ENCODE measurements around the gene PYGB. TPM values are rescaled to one million over a fixed set of nuclear protein-coding genes. Genes with fewer than 3 reads are reported as not detected.

The PYGB gene
- total and polyA plus RNA-seq, 2 donors (not counting 1 experiment from before 2014, with no cell fraction given) = 22.5 to 30.6 TPM

GRCh38 chr20:25215521-25215920 is 32.4 kb upstream of the PYGB start:
- Mint-ChIP-seq H3K4me1 (no peaks in the 10 kb centered on the region), H3K4me3 (no peak overlapping the region), H3K9me3 (ENCODE audit: insufficient read depth) (no peaks in the 10 kb centered on the region), H3K27me3 (no peaks in the 10 kb centered on the region), H3K27ac (no peak overlapping the region)
- Histone ChIP-seq H3K36me3 (replicated peaks in 1 of 2; ENCODE audit: control extremely low read depth in 1 of 2, control insufficient read depth in 1 of 2, extremely low read depth in 1 of 2, insufficient read depth in 2 of 2, low read length in 1 of 2) (peaks cover 4 to 34% of the 10 kb centered on the region in 2 experiments), H4K20me1 (ENCODE audit: control insufficient read depth, insufficient read depth, low read length, poor library complexity, severe bottlenecking) (no peaks in the 10 kb centered on the region), H3K4me1 (ENCODE audit: control insufficient read depth in 2 of 2, insufficient read depth in 2 of 2, low read length in 2 of 2) (no peaks in the 10 kb centered on the region), H3K9ac (ENCODE audit: low read length) (no peak overlapping the region), H3K4me2 (replicated peaks; ENCODE audit: low read depth, low read length, poor library complexity, severe bottlenecking) (no peak overlapping the region), H3K4me3 (ENCODE audit: control extremely low read depth in 1 of 5, extremely low read depth in 1 of 5, insufficient read depth in 1 of 5, low read depth in 2 of 5, low read length in 4 of 5) (no peak overlapping the region), H3K79me2 (ENCODE audit: control insufficient read depth, insufficient read depth, low read length) (no peaks in the 10 kb centered on the region), H3K27me3 (replicated peaks in 1 of 4; ENCODE audit: control extremely low read depth in 1 of 4, control insufficient read depth in 3 of 4, insufficient read depth in 4 of 4, low read length in 3 of 4) (no peaks in the 10 kb centered on the region), H3K27ac (ENCODE audit: low read length in 2 of 2) (no peak overlapping the region), H3K9me3 (ENCODE audit: control extremely low read depth in 1 of 3, control insufficient read depth in 2 of 3, insufficient read depth in 1 of 3, low read length in 2 of 3) (no peaks in the 10 kb centered on the region), H2AFZ (ENCODE audit: insufficient read depth, low read depth, low read length, poor library complexity, severe bottlenecking) (no peak overlapping the region)
- ChIA-PET POLR2A (no interaction called here), CTCF (no interaction called here)
- no peak for TF ChIP-seq EZH2 (IDR thresholded peaks at IDR 0.05; ENCODE audit: borderline replicate concordance, insufficient read depth, low read depth, low read length, poor library complexity, severe bottlenecking)
- TF ChIP-seq CTCF (IDR thresholded peaks at IDR 0.05) = no peak
- WGBS (ENCODE audit: insufficient coverage) = 92% methylated on average over 7 of the region's 10 CpGs
- DNase-seq = no peak
- intact Hi-C loops (cut with micrococcal nuclease) = no loop called here
- no peak for ATAC-seq (ENCODE audit: low read depth)

- no peaks in the 10 kb centered on the region for H3K4me1 Mint-ChIP-seq
- H3K27me3 Mint-ChIP-seq = no peaks in the 10 kb centered on the region
- Histone ChIP-seq H3K79me2 (ENCODE audit: control insufficient read depth, insufficient read depth, low read length) (no peaks in the 10 kb centered on the region), H3K9ac (ENCODE audit: low read length) (no peak overlapping the region), H4K20me1 (ENCODE audit: control insufficient read depth, insufficient read depth, low read length, poor library complexity, severe bottlenecking) (no peaks in the 10 kb centered on the region), H3K4me1 (ENCODE audit: control insufficient read depth in 2 of 2, insufficient read depth in 2 of 2, low read length in 2 of 2) (no peaks in the 10 kb centered on the region), H3K4me3 (ENCODE audit: control extremely low read depth in 1 of 5, extremely low read depth in 1 of 5, insufficient read depth in 1 of 5, low read depth in 2 of 5, low read length in 4 of 5) (no peak overlapping the region), H3K27ac (ENCODE audit: low read length in 2 of 2) (no peak overlapping the region), H2AFZ (ENCODE audit: insufficient read depth, low read depth, low read length, poor library complexity, severe bottlenecking) (no peak overlapping the region), H3K27me3 (replicated peaks in 1 of 4; ENCODE audit: control extremely low read depth in 1 of 4, control insufficient read depth in 3 of 4, insufficient read depth in 4 of 4, low read length in 3 of 4) (no peaks in the 10 kb centered on the region), H3K9me3 (ENCODE audit: control extremely low read depth in 1 of 3, control insufficient read depth in 2 of 3, insufficient read depth in 1 of 3, low read length in 2 of 3) (no peaks in the 10 kb centered on the region), H3K36me3 (replicated peaks in 1 of 2; ENCODE audit: control extremely low read depth in 1 of 2, control insufficient read depth in 1 of 2, extremely low read depth in 1 of 2, insufficient read depth in 2 of 2, low read length in 1 of 2) (peaks cover 4 to 31% of the 10 kb centered on the region in 2 experiments), H3K4me2 (replicated peaks; ENCODE audit: low read depth, low read length, poor library complexity, severe bottlenecking) (no peak overlapping the region)
- DNase-seq (no peak), ATAC-seq (ENCODE audit: low read depth) (no peak)
- no peak for TF ChIP-seq CTCF (IDR thresholded peaks at IDR 0.05)
- no peak for TF ChIP-seq EZH2 (IDR thresholded peaks at IDR 0.05; ENCODE audit: borderline replicate concordance, insufficient read depth, low read depth, low read length, poor library complexity, severe bottlenecking)
- no peak overlapping the region for H3K27ac Mint-ChIP-seq
- H3K9me3 Mint-ChIP-seq (ENCODE audit: insufficient read depth) = no peaks in the 10 kb centered on the region
- intact Hi-C loops (cut with micrococcal nuclease) = no loop called here
- CTCF ChIA-PET = no interaction called here
- 98% methylated on average over 11 of the region's 16 CpGs for WGBS (ENCODE audit: insufficient coverage)
- H3K4me3 Mint-ChIP-seq = no peak overlapping the region
- POLR2A ChIA-PET = no interaction called here
Measured at GRCh38 chr20:25216199-25216945, 31.5 kb upstream of the PYGB start.

Measured in B cell (primary cell).